GM12875 (cell line): ENCODE results near the gene CARD9.

ENCODE experiments used
- H3K4me3 ChIP-seq: one replicate; pipeline ENCODE4 v1.5.1; 2011; ENCODE audit warnings: low read depth, low read length, control low read depth
- CTCF ChIP-seq: IDR thresholded peaks from 2 replicates; pipeline ENCODE4 v1.5.1; 2011; ENCODE audit warnings: low read depth, mild to moderate bottlenecking, control low read depth, inconsistent platforms, low read length, moderate library complexity, borderline replicate concordance; ENCODE audit not compliant: insufficient read depth

CARD9 gene

GRCh38 chr9:136351252-136351800, 22.1 kb downstream of the CARD9 start:
- TF ChIP-seq CTCF: no peak
- H3K4me3 ChIP-seq: no peak overlapping the region

GRCh38 chr9:136349546-136349945, 23.9 kb downstream of the CARD9 start:
- no peak overlapping the region for H3K4me3 ChIP-seq
- TF ChIP-seq CTCF: no peak

- no peak overlapping the region for H3K4me3 ChIP-seq
- TF ChIP-seq CTCF: no peak
Measured at GRCh38 chr9:136348691-136349090, 24.8 kb downstream of the CARD9 start.

- H3K4me3 ChIP-seq: no peak overlapping the region
- TF ChIP-seq CTCF: no peak
Measured at GRCh38 chr9:136347472-136348256, 25.8 kb downstream of the CARD9 start.

GRCh38 chr9:136346927-136347465, 26.5 kb downstream of the CARD9 start:
- TF ChIP-seq CTCF: no peak
- H3K4me3 ChIP-seq: no peak overlapping the region

GRCh38 chr9:136346157-136346481, 27.4 kb downstream of the CARD9 start:
- no peak overlapping the region for H3K4me3 ChIP-seq
- TF ChIP-seq CTCF: no peak
